Fibroblast of peridontal ligament (primary cell): Measurements from ENCODE around the gene ADAP1.
A peak's percentile ranks its signal among the peaks of the same experiment; 100 is the strongest.
"Not testable (repeated sequence)": the region's sequence is repeated elsewhere in the genome, so short reads cannot be mapped to it uniquely, and the experiment has no call there.

Experiments used
- DNase-seq: peaks from one replicate; pipeline ENCODE4 v3.0.0-alpha.2; 2010; ENCODE audit errors: extremely low read depth

The ADAP1 gene

GRCh38 chr7:954330-955238 lies at the start of gene ADAP1:
Gene ADAP1, minus strand, starts transcription at chr7:954680. Its CDS starts 203 bp downstream, at chr7:954477.
- DNase-seq = no peak

- not testable (repeated sequence) for DNase-seq
Observed at GRCh38 chr7:1002445-1002844, 48.0 kb upstream of the ADAP1 start.

GRCh38 chr7:1002026-1002425 lies 47.5 kb upstream of the ADAP1 start:
- not testable (repeated sequence) for DNase-seq

GRCh38 chr7:1001069-1001770 lies 46.7 kb upstream of the ADAP1 start:
- DNase-seq = not testable (repeated sequence)

GRCh38 chr7:999941-1000935 lies 45.8 kb upstream of the ADAP1 start:
- DNase-seq = no peak

GRCh38 chr7:999149-999879 lies 44.8 kb upstream of the ADAP1 start:
- no peak for DNase-seq

- DNase-seq = no peak
Observed at GRCh38 chr7:997404-998395, 43.2 kb upstream of the ADAP1 start.

- DNase-seq = no peak
Observed at GRCh38 chr7:996079-996872, 41.8 kb upstream of the ADAP1 start.

GRCh38 chr7:995571-995970 lies 41.1 kb upstream of the ADAP1 start:
- DNase-seq = no peak

- DNase-seq = no peak
Observed at GRCh38 chr7:994592-995308, 40.3 kb upstream of the ADAP1 start.

- peak; percentile 90 for DNase-seq
Observed at GRCh38 chr7:992709-993607, 38.5 kb upstream of the ADAP1 start.

GRCh38 chr7:991729-992656 lies 37.5 kb upstream of the ADAP1 start:
- DNase-seq = no peak

- no peak for DNase-seq
Observed at GRCh38 chr7:990933-991728, 36.7 kb upstream of the ADAP1 start.

GRCh38 chr7:990352-990932 lies 36.0 kb upstream of the ADAP1 start:
- no peak for DNase-seq

GRCh38 chr7:988963-989529 lies 34.6 kb upstream of the ADAP1 start:
- DNase-seq = no peak
